HEK293 (cell line): ENCODE measurements around the gene ADAMTS2.

Source experiments
- CTCF ChIA-PET: fragments of 350-600 bp; formaldehyde crosslinking; extraction: SDS; loops from one replicate; lab custom pipeline; 2021; ENCODE audit warnings: antibody characterized with exemption; lab: Yijun Ruan, JAX
- POLR2A ChIA-PET: fragments of 300-600 bp; formaldehyde crosslinking; extraction: SDS; loops from one replicate; lab custom pipeline; 2020; ENCODE audit warnings: antibody characterized with exemption, inconsistent platforms; lab: Yijun Ruan, JAX
- H3K27ac ChIP-seq: fragments of 200-500 bp; sonication (Bioruptor generic); 2 replicates; pipeline ENCODE4 v1.5.1; 2014; ENCODE audit warnings: low read depth, low read length, control low read depth, inconsistent platforms; ENCODE audit errors: extremely low read depth
- H3K36me3 ChIP-seq, 2 experiments: fragments of 200-500 bp in 1 of 2; sonication (Bioruptor generic) in 1 of 2; 1 replicate in 1 of 2; 2 replicates in 1 of 2; pipeline ENCODE4 v1.5.1; 2014 to 2017; ENCODE audit warnings: inconsistent platforms in 2 of 2, low read length in 2 of 2; ENCODE audit not compliant: control insufficient read depth in 2 of 2, insufficient read depth in 1 of 2
- H3K4me1 ChIP-seq: fragments of 200-500 bp; sonication (Bioruptor generic); 2 replicates; pipeline ENCODE4 v1.5.1; 2014; ENCODE audit warnings: mild to moderate bottlenecking, low read length, inconsistent platforms; ENCODE audit not compliant: control insufficient read depth, insufficient read depth
- H3K4me3 ChIP-seq: 2 replicates; pipeline ENCODE4 v1.5.1; 2011; ENCODE audit warnings: low read depth, mild to moderate bottlenecking, control low read depth, low read length, moderate library complexity
- H3K9me3 ChIP-seq: fragments of 200-500 bp; sonication (Bioruptor generic); 2 replicates; pipeline ENCODE4 v1.5.1; 2014; ENCODE audit warnings: low read depth, low read length, inconsistent platforms; ENCODE audit not compliant: control insufficient read depth, insufficient read depth
- EGR2 ChIP-seq: fragments of 450-650 bp; formaldehyde crosslinking; IDR thresholded peaks from 2 replicates; pipeline ENCODE4 v1.5.1; 2016; ENCODE audit warnings: low read depth, missing biosample characterization, missing genetic modification characterization
- GLI4 ChIP-seq: fragments of 450-650 bp; formaldehyde crosslinking; IDR thresholded peaks from 2 replicates; pipeline ENCODE4 v1.5.1; 2016; ENCODE audit warnings: missing biosample characterization, missing genetic modification characterization
- TRIM28 ChIP-seq: IDR thresholded peaks from 2 replicates; pipeline ENCODE4 v1.6.1; 2011; ENCODE audit warnings: low read length, control low read depth, borderline replicate concordance
- YY2 ChIP-seq: fragments of 450-650 bp; formaldehyde crosslinking; IDR thresholded peaks from 2 replicates; pipeline ENCODE4 v1.5.1; 2016; ENCODE audit warnings: missing biosample characterization, missing genetic modification characterization
- ZBTB21 ChIP-seq: fragments of 450-650 bp; formaldehyde crosslinking; IDR thresholded peaks from 2 replicates; pipeline ENCODE4 v1.5.1; 2017; ENCODE audit warnings: missing biosample characterization, missing genetic modification characterization
- ZFP37 ChIP-seq: fragments of 450-650 bp; formaldehyde crosslinking; IDR thresholded peaks from 2 replicates; pipeline ENCODE4 v1.5.1; 2016; ENCODE audit warnings: missing biosample characterization, missing genetic modification characterization
- ZFP41 ChIP-seq: fragments of 450-650 bp; formaldehyde crosslinking; IDR thresholded peaks from 2 replicates; pipeline ENCODE4 v1.5.1; 2016; ENCODE audit warnings: missing biosample characterization, missing genetic modification characterization, borderline replicate concordance
- ZIC2 ChIP-seq: fragments of 450-650 bp; formaldehyde crosslinking; IDR thresholded peaks from 2 replicates; pipeline ENCODE4 v1.5.1; 2016; ENCODE audit warnings: missing biosample characterization, missing genetic modification characterization
- ZNF146 ChIP-seq: fragments of 450-650 bp; formaldehyde crosslinking; IDR thresholded peaks from 2 replicates; pipeline ENCODE4 v1.5.1; 2016; ENCODE audit warnings: missing biosample characterization, missing genetic modification characterization
- ZNF18 ChIP-seq: fragments of 450-650 bp; formaldehyde crosslinking; IDR thresholded peaks from 2 replicates; pipeline ENCODE4 v1.5.1; 2016; ENCODE audit warnings: missing biosample characterization, missing genetic modification characterization
- ZNF19 ChIP-seq: fragments of 450-650 bp; formaldehyde crosslinking; IDR thresholded peaks from 2 replicates; pipeline ENCODE4; 2016; ENCODE audit warnings: missing biosample characterization, missing genetic modification characterization, low read depth
- ZNF202 ChIP-seq: fragments of 450-650 bp; formaldehyde crosslinking; IDR thresholded peaks from 2 replicates; pipeline ENCODE4 v1.5.1; 2016; ENCODE audit warnings: missing biosample characterization, missing genetic modification characterization, borderline replicate concordance
- ZNF221 ChIP-seq: fragments of 450-650 bp; formaldehyde crosslinking; IDR thresholded peaks from 2 replicates; pipeline ENCODE4 v1.5.1; 2017; ENCODE audit warnings: missing biosample characterization, missing genetic modification characterization, borderline replicate concordance
- ZNF416 ChIP-seq: fragments of 450-650 bp; formaldehyde crosslinking; IDR thresholded peaks from 2 replicates; pipeline ENCODE4 v1.5.1; 2016; ENCODE audit warnings: missing biosample characterization, missing genetic modification characterization
- ZNF521 ChIP-seq: fragments of 450-650 bp; formaldehyde crosslinking; IDR thresholded peaks from 2 replicates; pipeline ENCODE4 v1.5.1; 2017; ENCODE audit warnings: missing biosample characterization, mild to moderate bottlenecking, missing genetic modification characterization
- ZNF548 ChIP-seq: fragments of 450-650 bp; formaldehyde crosslinking; IDR thresholded peaks from 2 replicates; pipeline ENCODE4 v1.5.1; 2016; ENCODE audit warnings: missing biosample characterization, missing genetic modification characterization
- ZNF561 ChIP-seq: fragments of 450-650 bp; IDR thresholded peaks from 2 replicates; pipeline ENCODE4 v1.5.1; 2018; ENCODE audit warnings: missing biosample characterization, missing genetic modification characterization, borderline replicate concordance
- ZNF596 ChIP-seq: fragments of 450-650 bp; IDR thresholded peaks from 2 replicates; pipeline ENCODE4 v1.5.0; 2018; ENCODE audit warnings: missing biosample characterization, mild to moderate bottlenecking, missing genetic modification characterization, moderate library complexity
- ZNF670 ChIP-seq: fragments of 450-650 bp; formaldehyde crosslinking; IDR thresholded peaks from 2 replicates; pipeline ENCODE4 v1.5.1; 2016; ENCODE audit warnings: missing biosample characterization, missing genetic modification characterization, low read depth
- ZNF701 ChIP-seq: fragments of 450-650 bp; formaldehyde crosslinking; IDR thresholded peaks from 2 replicates; pipeline ENCODE4 v1.5.1; 2016; ENCODE audit warnings: missing biosample characterization, missing genetic modification characterization
- ZNF707 ChIP-seq: fragments of 450-650 bp; formaldehyde crosslinking; IDR thresholded peaks from 2 replicates; pipeline ENCODE4 v1.5.1; 2016; ENCODE audit warnings: missing biosample characterization, missing genetic modification characterization
- ZNF830 ChIP-seq: fragments of 450-650 bp; IDR thresholded peaks from 2 replicates; pipeline ENCODE4 v1.5.0; 2018; ENCODE audit warnings: missing biosample characterization, missing genetic modification characterization, low read depth, mild to moderate bottlenecking, moderate library complexity
- ZSCAN16 ChIP-seq: fragments of 450-650 bp; formaldehyde crosslinking; IDR thresholded peaks from 2 replicates; pipeline ENCODE4 v1.5.1; 2016; ENCODE audit warnings: missing biosample characterization, missing genetic modification characterization
- TF ChIP-seq, protein P1 (sequence below): fragments of 450-650 bp; formaldehyde crosslinking; IDR thresholded peaks from 2 replicates; pipeline ENCODE4 v1.5.1; 2016; ENCODE audit warnings: missing biosample characterization, missing genetic modification characterization
- TF ChIP-seq, protein P2 (sequence below): fragments of 450-650 bp; formaldehyde crosslinking; IDR thresholded peaks from 2 replicates; pipeline ENCODE4 v1.5.1; 2016; ENCODE audit warnings: missing biosample characterization, missing genetic modification characterization

ADAMTS2 gene

GRCh38 chr5:179377421-179378115 lies 32.3 kb upstream of the ADAMTS2 start (continued):
- TF ChIP-seq, protein P1, sequence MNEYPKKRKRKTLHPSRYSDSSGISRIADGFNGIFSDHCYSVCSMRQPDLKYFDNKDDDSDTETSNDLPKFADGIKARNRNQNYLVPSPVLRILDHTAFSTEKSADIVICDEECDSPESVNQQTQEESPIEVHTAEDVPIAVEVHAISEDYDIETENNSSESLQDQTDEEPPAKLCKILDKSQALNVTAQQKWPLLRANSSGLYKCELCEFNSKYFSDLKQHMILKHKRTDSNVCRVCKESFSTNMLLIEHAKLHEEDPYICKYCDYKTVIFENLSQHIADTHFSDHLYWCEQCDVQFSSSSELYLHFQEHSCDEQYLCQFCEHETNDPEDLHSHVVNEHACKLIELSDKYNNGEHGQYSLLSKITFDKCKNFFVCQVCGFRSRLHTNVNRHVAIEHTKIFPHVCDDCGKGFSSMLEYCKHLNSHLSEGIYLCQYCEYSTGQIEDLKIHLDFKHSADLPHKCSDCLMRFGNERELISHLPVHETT (tag by site-specific recombination): no peak

- CTCF ChIA-PET: no interaction called here
- POLR2A ChIA-PET: no interaction called here
- no peak for TF ChIP-seq ZBTB21 (tag by site-specific recombination)
- TF ChIP-seq ZSCAN16 (tag by site-specific recombination): no peak
- TF ChIP-seq ZNF596: no peak
- TF ChIP-seq ZNF707 (tag by site-specific recombination): no peak
- TF ChIP-seq ZNF221 (tag by site-specific recombination): no peak
- TF ChIP-seq EGR2 (tag by site-specific recombination): no peak
- no peak for TF ChIP-seq ZNF548 (tag by site-specific recombination)
- no peak for TF ChIP-seq ZNF146 (tag by site-specific recombination)
- TF ChIP-seq YY2 (tag by site-specific recombination): no peak
- no peak for TF ChIP-seq ZNF670 (tag by site-specific recombination)
- no peak for TF ChIP-seq ZNF18 (tag by site-specific recombination)
- no peak for TF ChIP-seq ZNF830 (tag by site-specific recombination)
- TF ChIP-seq ZNF416 (tag by site-specific recombination): no peak
- TF ChIP-seq TRIM28: no peak
- no peak for TF ChIP-seq GLI4 (tag by site-specific recombination)
- TF ChIP-seq ZFP37 (tag by site-specific recombination): no peak
- TF ChIP-seq ZNF561 (tag by site-specific recombination): no peak
- no peak for TF ChIP-seq ZNF701 (tag by site-specific recombination)
- TF ChIP-seq, all 188 proteins: peak for 0
- H3K36me3 ChIP-seq: no peaks in the 10 kb centered on the region
- H3K4me3 ChIP-seq: no peak overlapping the region
- no peaks in the 10 kb centered on the region for H3K4me1 ChIP-seq
- no peak overlapping the region for H3K27ac ChIP-seq
- H3K9me3 ChIP-seq: no peaks in the 10 kb centered on the region
Observed at GRCh38 chr5:179376701-179377420, 31.6 kb upstream of the ADAMTS2 start.

- no peak overlapping the region for H3K4me3 ChIP-seq
- POLR2A ChIA-PET: no interaction called here
- H3K9me3 ChIP-seq: no peaks in the 10 kb centered on the region
- no peak overlapping the region for H3K27ac ChIP-seq
- CTCF ChIA-PET: interaction anchor here (0.6 kb wide), 1 partner anchor 208 kb away, joined by 3 read pairs; no protein-coding TSS in a partner anchor
- TF ChIP-seq ZNF521 (no peak), ZFP41 (tag by site-specific recombination) (no peak), ZNF202 (tag by site-specific recombination) (no peak), ZIC2 (tag by site-specific recombination) (no peak), ZNF19 (tag by site-specific recombination) (no peak)
- TF ChIP-seq, protein P2, sequence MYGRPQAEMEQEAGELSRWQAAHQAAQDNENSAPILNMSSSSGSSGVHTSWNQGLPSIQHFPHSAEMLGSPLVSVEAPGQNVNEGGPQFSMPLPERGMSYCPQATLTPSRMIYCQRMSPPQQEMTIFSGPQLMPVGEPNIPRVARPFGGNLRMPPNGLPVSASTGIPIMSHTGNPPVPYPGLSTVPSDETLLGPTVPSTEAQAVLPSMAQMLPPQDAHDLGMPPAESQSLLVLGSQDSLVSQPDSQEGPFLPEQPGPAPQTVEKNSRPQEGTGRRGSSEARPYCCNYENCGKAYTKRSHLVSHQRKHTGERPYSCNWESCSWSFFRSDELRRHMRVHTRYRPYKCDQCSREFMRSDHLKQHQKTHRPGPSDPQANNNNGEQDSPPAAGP (tag by site-specific recombination): no peak
- no peaks in the 10 kb centered on the region for H3K4me1 ChIP-seq
- H3K36me3 ChIP-seq: no peaks in the 10 kb centered on the region
Observed at GRCh38 chr5:179375831-179376365, 30.6 kb upstream of the ADAMTS2 start.
